Neuronal stem cell (in vitro differentiated cells): Measurements from ENCODE around the gene ORAI3.

Experiments used
- DNase-seq: peaks from one replicate; pipeline ENCODE4 v3.0.0-alpha.2; 2013; ENCODE audit warnings: low spot score
- H2AFZ ChIP-seq: one replicate; pipeline ENCODE4 v1.6.1; 2013; ENCODE audit warnings: mild to moderate bottlenecking, low read length, inconsistent platforms
- H2AK5ac ChIP-seq: 2 replicates; pipeline ENCODE4 v1.6.1; 2013; ENCODE audit warnings: low read depth, mild to moderate bottlenecking, inconsistent platforms, low read length, moderate library complexity, mixed read lengths
- H2BK120ac ChIP-seq: 2 replicates; pipeline ENCODE4 v1.6.1; 2013; ENCODE audit warnings: low read depth, mild to moderate bottlenecking, inconsistent platforms, low read length, moderate library complexity, mixed read lengths
- H2BK12ac ChIP-seq: one replicate; pipeline ENCODE4 v1.6.1; 2013; ENCODE audit warnings: low read length, inconsistent platforms
- H2BK15ac ChIP-seq: 2 replicates; pipeline ENCODE4 v1.6.1; 2013; ENCODE audit warnings: mild to moderate bottlenecking, low read length, inconsistent platforms, mixed read lengths
- H2BK5ac ChIP-seq: one replicate; pipeline ENCODE4 v1.6.1; 2013; ENCODE audit warnings: inconsistent platforms, mild to moderate bottlenecking, low read length, moderate library complexity
- H3K14ac ChIP-seq: one replicate; pipeline ENCODE4 v1.6.1; 2013; ENCODE audit warnings: low read length, inconsistent platforms
- H3K18ac ChIP-seq: 2 replicates; pipeline ENCODE4 v1.6.1; 2013; ENCODE audit warnings: low read length, inconsistent platforms
- H3K23ac ChIP-seq: 2 replicates; pipeline ENCODE4 v1.6.1; 2013; ENCODE audit warnings: low read depth, mild to moderate bottlenecking, mixed read lengths, low read length, inconsistent platforms; ENCODE audit not compliant: poor library complexity
- H3K27ac ChIP-seq: replicated peaks from 3 replicates; pipeline ENCODE4 v1.5.1; 2013; ENCODE audit warnings: low read length, inconsistent platforms
- H3K27me3 ChIP-seq, 3 experiments: 2 replicates each; pipeline ENCODE4 v1.6.1; 2013; ENCODE audit warnings: low read length in 3 of 3, mild to moderate bottlenecking in 2 of 3, inconsistent platforms in 1 of 3, low read depth in 1 of 3, mixed read lengths in 1 of 3, moderate library complexity in 1 of 3; ENCODE audit not compliant: control insufficient read depth in 3 of 3, insufficient read depth in 3 of 3
- H3K36me3 ChIP-seq, 2 donors: replicated peaks in 1 of 2; 2 replicates each; pipeline ENCODE4 v1.6.1; 2013; ENCODE audit warnings: low read length in 2 of 2; ENCODE audit not compliant: control insufficient read depth in 2 of 2, insufficient read depth in 2 of 2
- H3K4ac ChIP-seq: 2 replicates; pipeline ENCODE4 v1.6.1; 2013; ENCODE audit warnings: inconsistent platforms, mild to moderate bottlenecking, low read length, moderate library complexity
- H3K4me1 ChIP-seq, 2 donors: 1 replicate in 1 of 2; 2 replicates in 1 of 2; pipeline ENCODE4 v1.6.1; 2013; ENCODE audit warnings: low read length in 2 of 2, low read depth in 1 of 2; ENCODE audit not compliant: control insufficient read depth in 2 of 2, insufficient read depth in 1 of 2
- H3K4me2 ChIP-seq: one replicate; pipeline ENCODE4 v1.6.1; 2013; ENCODE audit warnings: mild to moderate bottlenecking, low read length, inconsistent platforms; ENCODE audit not compliant: insufficient read depth, poor library complexity, severe bottlenecking
- H3K4me3 ChIP-seq, 2 donors: 2 replicates each; pipeline ENCODE4 v1.5.1; 2013; ENCODE audit warnings: low read length in 2 of 2, mild to moderate bottlenecking in 2 of 2, inconsistent platforms in 1 of 2, moderate library complexity in 1 of 2
- H3K79me1 ChIP-seq: one replicate; pipeline ENCODE4 v1.6.1; 2013; ENCODE audit warnings: low read depth, mild to moderate bottlenecking, inconsistent platforms, low read length, moderate library complexity
- H3K9ac ChIP-seq: one replicate; pipeline ENCODE4 v1.6.1; 2013; ENCODE audit warnings: mild to moderate bottlenecking, low read depth, low read length, inconsistent platforms; ENCODE audit not compliant: poor library complexity
- H3K9me3 ChIP-seq, 2 donors: replicated peaks in 1 of 2; 2 replicates each; pipeline versions ENCODE3 to v1.6.1; 2013; ENCODE audit warnings: low read length in 2 of 2, mild to moderate bottlenecking in 2 of 2, inconsistent platforms in 1 of 2, low read depth in 1 of 2, mixed read lengths in 1 of 2, moderate library complexity in 1 of 2; ENCODE audit not compliant: control insufficient read depth in 2 of 2, insufficient read depth in 1 of 2
- H4K8ac ChIP-seq: one replicate; pipeline ENCODE4 v1.6.1; 2013; ENCODE audit warnings: low read depth, mild to moderate bottlenecking, inconsistent platforms, low read length, moderate library complexity
- H4K91ac ChIP-seq: one replicate; pipeline ENCODE4 v1.6.1; 2013; ENCODE audit warnings: low read length, low read depth, mild to moderate bottlenecking, inconsistent platforms; ENCODE audit not compliant: poor library complexity
- WGBS, 2 donors: extraction: QIAGEN DNeasy Blood & Tissue Kit; methylation state at CpG; one replicate each; pipeline ENCODE4 v1.1.7; 2013; ENCODE audit warnings: missing lambda C conversion rate in 2 of 2, mixed read lengths in 1 of 2; ENCODE audit not compliant: insufficient read length in 2 of 2, insufficient replicate concordance in 1 of 2; ENCODE audit errors: extremely low coverage in 2 of 2; 5-methylcytosine and 5-hydroxymethylcytosine counted together

ORAI3 gene

DNA sequence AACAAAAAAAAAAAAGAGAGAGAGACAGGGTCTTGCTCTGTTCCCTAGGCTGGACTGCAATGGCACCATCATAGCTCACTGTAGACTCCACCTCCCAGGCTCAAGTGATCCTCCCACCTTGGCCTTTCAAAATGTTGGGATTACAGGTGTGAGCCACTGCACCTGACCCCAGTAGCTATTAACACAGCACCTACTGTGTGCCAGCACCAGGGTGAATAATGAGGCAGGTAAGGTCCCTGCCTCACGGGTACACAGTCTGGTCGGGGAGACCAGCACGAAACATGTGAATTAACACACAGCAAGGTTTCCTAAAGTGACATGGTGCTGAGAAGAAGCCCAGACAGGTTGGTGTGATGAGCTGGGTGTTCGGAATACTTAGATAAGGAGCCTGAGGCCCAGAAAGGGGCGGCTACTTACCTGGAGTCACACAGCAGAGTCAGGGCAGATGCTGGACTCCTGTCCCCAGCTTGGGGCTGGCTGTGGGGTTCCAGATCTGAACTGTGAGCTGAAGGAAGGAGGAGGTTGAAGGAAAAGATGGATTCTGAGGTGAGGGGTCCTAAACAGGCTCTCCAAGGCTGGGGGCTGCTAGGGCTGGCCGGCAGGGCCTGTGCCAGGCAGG lies 36.0 kb upstream of the ORAI3 start:
- no peaks in the 10 kb centered on the region for H3K79me1 ChIP-seq
- peak overlapping the region; percentile 87 for H2BK120ac ChIP-seq
- no peak overlapping the region for H4K8ac ChIP-seq
- peaks cover 6 to 26% of the 10 kb centered on the region in 2 donors for H3K4me1 ChIP-seq
- H4K91ac ChIP-seq = peak overlapping the region; percentile 53
- no peak overlapping the region for H3K9ac ChIP-seq
- no peaks in the 10 kb centered on the region for H3K27me3 ChIP-seq
- no peak overlapping the region for H3K14ac ChIP-seq
- peak overlapping the region; percentile 53 for H3K4ac ChIP-seq
- no peaks in the 10 kb centered on the region for H3K9me3 ChIP-seq
- H2BK15ac ChIP-seq = peak overlapping the region; percentile 95
- H2AFZ ChIP-seq = no peak overlapping the region
- no peak overlapping the region for H3K4me2 ChIP-seq
- no peak overlapping the region for H3K4me3 ChIP-seq
- peak overlapping the region; percentile 79 for H2AK5ac ChIP-seq
- WGBS, 2 donors = no CpG with 5 or more reads among the region's 6 CpGs
- DNase-seq = no peak
- H2BK5ac ChIP-seq = peak overlapping the region; percentile 90
- H3K27ac ChIP-seq = no peak overlapping the region
- H3K18ac ChIP-seq = peak overlapping the region; percentile 5
- peak overlapping the region; percentile 12 for H2BK12ac ChIP-seq
- no peaks in the 10 kb centered on the region for H3K36me3 ChIP-seq
- no peak overlapping the region for H3K23ac ChIP-seq

DNA sequence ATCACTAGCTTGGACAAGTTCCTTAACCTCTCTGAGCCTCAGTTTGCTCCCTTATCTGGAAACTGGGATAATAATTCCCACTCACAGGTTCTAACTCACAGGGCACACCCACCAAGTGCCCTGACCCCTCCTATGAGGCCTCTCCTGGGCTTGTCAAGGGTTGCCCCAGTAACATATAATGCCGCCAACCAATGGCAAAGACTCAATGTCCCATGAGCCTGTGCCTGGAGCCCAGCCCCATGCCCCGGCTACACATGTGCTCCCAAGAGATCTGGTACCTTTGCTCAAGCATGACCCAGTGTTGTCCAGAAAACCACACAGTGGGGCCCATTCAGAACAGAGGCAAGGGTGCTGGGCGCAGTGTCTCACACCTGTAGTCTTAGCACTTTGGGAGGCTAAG lies 34.0 kb upstream of the ORAI3 start:
- WGBS, 2 donors = no CpG with 5 or more reads among the region's 3 CpGs

GRCh38 chr16:30918614-30919013 lies 30.3 kb upstream of the ORAI3 start:
- H3K9ac ChIP-seq = no peak overlapping the region
- no peaks in the 10 kb centered on the region for H3K79me1 ChIP-seq
- H3K4me2 ChIP-seq = no peak overlapping the region
- no peak overlapping the region for H4K91ac ChIP-seq
- peaks cover 2 to 9% of the 10 kb centered on the region in 2 donors for H3K4me1 ChIP-seq
- no peak for DNase-seq
- H2BK12ac ChIP-seq = no peak overlapping the region
- peak overlapping the region; percentile 65 for H2BK120ac ChIP-seq
- no peaks in the 10 kb centered on the region for H3K9me3 ChIP-seq
- H2AFZ ChIP-seq = no peak overlapping the region
- peak overlapping the region; percentile 46 for H2AK5ac ChIP-seq
- no peak overlapping the region for H3K14ac ChIP-seq
- H3K27me3 ChIP-seq = no peaks in the 10 kb centered on the region
- H4K8ac ChIP-seq = no peak overlapping the region
- no peak overlapping the region for H3K27ac ChIP-seq
- no CpG with 5 or more reads among the region's 1 CpG for WGBS, 2 donors
- H2BK15ac ChIP-seq = no peak overlapping the region
- no peak overlapping the region for H3K4me3 ChIP-seq
- H3K23ac ChIP-seq = no peak overlapping the region
- no peaks in the 10 kb centered on the region for H3K36me3 ChIP-seq
- no peak overlapping the region for H3K4ac ChIP-seq
- no peak overlapping the region for H3K18ac ChIP-seq
- no peak overlapping the region for H2BK5ac ChIP-seq

More for the DNA sequence above, 34.0 kb upstream of the ORAI3 start:
- Histone ChIP-seq H3K27ac (no peak overlapping the region), H3K9me3 (no peaks in the 10 kb centered on the region), H3K14ac (no peak overlapping the region), H3K4me2 (no peak overlapping the region), H3K23ac (no peak overlapping the region), H3K9ac (no peak overlapping the region), H2BK15ac (peak overlapping the region; percentile 83), H2AK5ac (peak overlapping the region; percentile 99), H3K18ac (peak overlapping the region; percentile 57), H2BK120ac (peak overlapping the region; percentile 35), H3K79me1 (no peaks in the 10 kb centered on the region), H3K27me3 (no peaks in the 10 kb centered on the region), H4K8ac (no peak overlapping the region), H3K36me3 (no peaks in the 10 kb centered on the region), H3K4me1 (peaks cover 4 to 19% of the 10 kb centered on the region in 2 donors), H2BK5ac (no peak overlapping the region), H4K91ac (no peak overlapping the region), H2BK12ac (peak overlapping the region; percentile 98), H3K4ac (no peak overlapping the region), H3K4me3 (no peak overlapping the region), H2AFZ (no peak overlapping the region)
- no peak for DNase-seq

- H3K27ac ChIP-seq = no peak overlapping the region
- H2AFZ ChIP-seq = no peak overlapping the region
- H2AK5ac ChIP-seq = no peak overlapping the region
- no peak overlapping the region for H3K9ac ChIP-seq
- no peak overlapping the region for H2BK5ac ChIP-seq
- no peak overlapping the region for H3K18ac ChIP-seq
- WGBS, 2 donors = no CpG with 5 or more reads among the region's 2 CpGs
- H4K91ac ChIP-seq = no peak overlapping the region
- no peak overlapping the region for H3K14ac ChIP-seq
- no peak for DNase-seq
- no peak overlapping the region for H3K4ac ChIP-seq
- H3K23ac ChIP-seq = no peak overlapping the region
- H3K4me2 ChIP-seq = no peak overlapping the region
- H3K36me3 ChIP-seq = peaks cover 1 to 8% of the 10 kb centered on the region in 2 donors
- H3K9me3 ChIP-seq = no peaks in the 10 kb centered on the region
- H3K4me1 ChIP-seq = peaks cover 8 to 11% of the 10 kb centered on the region in 2 donors
- H2BK12ac ChIP-seq = no peak overlapping the region
- H3K27me3 ChIP-seq = no peaks in the 10 kb centered on the region
- peaks cover 2% of the 10 kb centered on the region for H3K79me1 ChIP-seq
- H4K8ac ChIP-seq = no peak overlapping the region
- no peak overlapping the region for H3K4me3 ChIP-seq
- H2BK15ac ChIP-seq = peak overlapping the region; percentile 87
- no peak overlapping the region for H2BK120ac ChIP-seq
Measured at GRCh38 chr16:30920891-30921290, 28.0 kb upstream of the ORAI3 start.
